NCI-H510A (cell line): ENCODE measurements around the gene ERAP2.

ENCODE experiments used
- DNase-seq: peaks from one replicate; lab custom pipeline; 2025; lab: John Stamatoyannopoulos, UW

The ERAP2 gene

DNA sequence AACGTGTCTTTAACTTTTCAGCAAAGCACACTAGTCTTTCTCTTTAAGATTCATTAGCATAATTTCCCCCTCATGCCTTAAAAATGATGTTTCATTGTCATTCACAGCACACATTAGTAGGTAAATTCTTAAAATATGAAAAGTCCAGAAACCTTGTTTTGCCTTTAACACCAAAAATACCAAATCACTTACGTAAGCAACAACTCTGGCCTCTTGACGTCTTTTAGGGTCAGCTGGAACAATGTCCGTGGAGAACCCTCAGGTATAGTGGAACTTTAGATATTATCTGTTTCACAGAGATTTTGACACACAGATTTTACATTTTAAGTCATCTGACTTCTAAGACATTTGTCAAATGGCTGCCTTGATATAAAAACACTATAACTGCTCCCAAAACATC lies 90.5 kb downstream of the ERAP2 start:
- no peak for DNase-seq

DNA sequence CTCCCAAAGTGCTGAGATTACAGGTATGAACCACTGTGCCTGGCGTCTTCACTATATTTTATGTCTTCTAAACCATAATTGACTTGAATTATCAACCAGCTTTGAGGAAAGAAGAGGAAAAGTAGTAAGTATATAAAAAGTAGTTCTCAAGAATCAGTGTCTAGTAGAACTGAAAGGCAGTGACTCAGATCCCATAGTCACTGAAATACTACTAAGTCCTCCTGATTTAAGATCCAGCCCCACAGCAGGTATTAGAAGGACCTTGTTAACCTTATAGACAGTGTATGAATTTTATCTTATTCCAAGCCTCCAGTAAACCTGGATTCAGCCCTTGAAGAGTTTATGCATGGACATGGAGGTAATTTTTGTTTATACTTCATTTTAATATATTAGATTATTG lies 91.1 kb downstream of the ERAP2 start:
- no peak for DNase-seq

DNA sequence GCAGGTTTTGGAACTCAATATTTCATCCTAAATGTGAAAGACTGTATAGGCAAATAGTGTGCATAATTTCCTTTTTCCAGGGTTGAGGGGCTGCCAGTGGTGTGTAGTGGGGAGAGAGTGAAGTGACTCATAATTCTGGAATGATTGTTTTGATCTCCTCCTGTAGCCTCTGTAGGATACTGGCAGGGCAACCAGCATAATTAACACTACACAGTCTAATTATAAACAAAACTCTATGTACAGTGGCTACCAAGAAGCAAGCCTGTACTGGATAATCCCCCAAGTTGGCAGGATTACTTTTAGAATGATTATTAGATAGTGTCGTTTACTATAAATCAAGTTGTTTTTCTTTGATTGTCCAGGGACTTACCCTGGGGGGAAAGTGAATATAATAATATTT lies 91.8 kb downstream of the ERAP2 start:
- no peak for DNase-seq

DNA sequence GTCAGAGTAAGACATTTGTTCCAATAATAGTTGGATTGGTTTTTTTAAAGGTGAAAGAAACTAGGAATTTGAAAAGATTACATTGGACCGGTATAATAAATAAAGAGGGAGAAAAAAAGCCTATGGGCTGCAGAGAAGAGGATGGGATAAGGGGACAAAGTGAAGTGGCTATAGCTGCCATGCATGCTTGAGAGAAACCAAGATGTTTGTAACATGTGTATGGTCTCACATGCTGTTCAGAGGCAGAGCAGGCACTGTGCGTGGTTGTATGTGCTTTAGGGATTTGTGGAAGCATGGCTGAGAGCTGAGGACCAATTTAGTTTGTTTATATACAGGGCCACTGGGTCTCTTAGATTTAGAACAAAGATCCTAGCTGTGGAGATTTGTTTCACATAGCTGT lies 92.3 kb downstream of the ERAP2 start:
- DNase-seq: no peak
